Fibroblast of lung (primary cell): ENCODE data around the gene FHIT. TPM values are rescaled to one million over a fixed set of nuclear protein-coding genes. Genes with fewer than 3 reads are reported as not detected.

ENCODE experiments used
- DNase-seq, 2 donors: peaks; one replicate each; pipeline versions ENCODE4 v3.0.0 to v3.0.0-alpha.2; 2010; ENCODE audit warnings: low read depth in 2 of 2
- H2AFZ ChIP-seq: 2 replicates; pipeline ENCODE4 v1.5.1; 2012; ENCODE audit warnings: low read length, control low read depth, inconsistent platforms
- H3K27ac ChIP-seq: 2 replicates; pipeline ENCODE4 v1.5.1; 2011; ENCODE audit warnings: low read length, control low read depth; ENCODE audit not compliant: insufficient read depth
- H3K27me3 ChIP-seq: 2 replicates; pipeline ENCODE4 v1.5.1; 2011; ENCODE audit warnings: mild to moderate bottlenecking, low read length; ENCODE audit not compliant: control insufficient read depth, insufficient read depth
- H3K36me3 ChIP-seq: 2 replicates; pipeline ENCODE4 v1.5.1; 2011; ENCODE audit warnings: low read length; ENCODE audit not compliant: control insufficient read depth, insufficient read depth
- H3K4me1 ChIP-seq: 2 replicates; pipeline ENCODE4 v1.5.1; 2011; ENCODE audit warnings: low read length; ENCODE audit not compliant: control insufficient read depth, insufficient read depth; ENCODE audit errors: extremely low read depth
- H3K4me2 ChIP-seq: 2 replicates; pipeline ENCODE4 v1.5.1; 2011; ENCODE audit warnings: low read length, control low read depth; ENCODE audit not compliant: insufficient read depth; ENCODE audit errors: extremely low read depth
- H3K4me3 ChIP-seq, 4 experiments: fragments of 200-600 bp in 1 of 4; sonication (generic) in 1 of 4; replicated peaks in 1 of 4; 2 replicates each; pipeline ENCODE4 v1.5.1; 2011 to 2016; ENCODE audit warnings: low read length in 4 of 4, low read depth in 3 of 4, mild to moderate bottlenecking in 3 of 4, control low read depth in 2 of 4, inconsistent platforms in 1 of 4, mixed read lengths in 1 of 4; ENCODE audit not compliant: insufficient read depth in 1 of 4; ENCODE audit errors: control extremely low read depth in 1 of 4
- H3K79me2 ChIP-seq: 2 replicates; pipeline ENCODE4 v1.5.1; 2012; ENCODE audit warnings: mild to moderate bottlenecking, low read length, inconsistent platforms; ENCODE audit not compliant: control insufficient read depth, insufficient read depth
- H3K9ac ChIP-seq: 2 replicates; pipeline ENCODE4 v1.5.1; 2011; ENCODE audit warnings: mild to moderate bottlenecking, low read length, control low read depth; ENCODE audit not compliant: insufficient read depth
- H3K9me3 ChIP-seq: 2 replicates; pipeline ENCODE4 v1.5.1; 2012; ENCODE audit warnings: low read depth, low read length; ENCODE audit not compliant: control insufficient read depth, insufficient read depth
- H4K20me1 ChIP-seq: 2 replicates; pipeline ENCODE4 v1.5.1; 2011; ENCODE audit warnings: low read length; ENCODE audit not compliant: control insufficient read depth, insufficient read depth; ENCODE audit errors: extremely low read depth
- EZH2 ChIP-seq: IDR thresholded peaks from 2 replicates; pipeline ENCODE4 v1.5.1; 2012; ENCODE audit warnings: low read length, control low read depth, mild to moderate bottlenecking; ENCODE audit errors: missing control alignments
- polyA plus RNA-seq, 2 donors: library from polyadenylated mRNA; depleted of rRNA in 1 of 2; stranded (reverse) in 1 of 2; unstranded in 1 of 2; fragments of >200 nt; gene quantifications; 2 replicates each; pipeline ENCODE4 v1.2.1, GENCODE V29; 2011 to 2012; ENCODE audit warnings: missing spikeins in 1 of 2
- total RNA-seq: library from RNA; depleted of rRNA; stranded (reverse); fragments of >200 nt; gene quantifications from 2 replicates; pipeline ENCODE4 v1.2.1, GENCODE V29; 2014
- TF ChIP-seq, protein P1 (sequence below), 2 donors: IDR thresholded peaks in 1 of 2; conservative IDR thresholded peaks in 1 of 2; 1 replicate in 1 of 2; 2 replicates in 1 of 2; pipeline ENCODE4 v1.5.1; 2011 to 2012; ENCODE audit warnings: low read length in 2 of 2, control low read depth in 1 of 2, inconsistent platforms in 1 of 2, low read depth in 1 of 2, mild to moderate bottlenecking in 1 of 2

Gene FHIT
- total and polyA plus RNA-seq, 2 donors (not counting 1 experiment from before 2014, with no cell fraction given): 0.79 to 2.1 TPM

GRCh38 chr3:60269377-60269776, 981.9 kb downstream of the FHIT start:
- Histone ChIP-seq H3K79me2 (no peaks in the 10 kb centered on the region), H3K4me1 (no peaks in the 10 kb centered on the region), H3K9ac (no peak overlapping the region), H4K20me1 (no peaks in the 10 kb centered on the region), H3K36me3 (no peaks in the 10 kb centered on the region), H2AFZ (no peak overlapping the region), H3K27ac (no peak overlapping the region), H3K27me3 (no peaks in the 10 kb centered on the region), H3K9me3 (no peaks in the 10 kb centered on the region), H3K4me2 (no peak overlapping the region), H3K4me3 (no peak overlapping the region)
- DNase-seq: peak in 1 of 2 donors; percentile 70
- TF ChIP-seq, protein P1, sequence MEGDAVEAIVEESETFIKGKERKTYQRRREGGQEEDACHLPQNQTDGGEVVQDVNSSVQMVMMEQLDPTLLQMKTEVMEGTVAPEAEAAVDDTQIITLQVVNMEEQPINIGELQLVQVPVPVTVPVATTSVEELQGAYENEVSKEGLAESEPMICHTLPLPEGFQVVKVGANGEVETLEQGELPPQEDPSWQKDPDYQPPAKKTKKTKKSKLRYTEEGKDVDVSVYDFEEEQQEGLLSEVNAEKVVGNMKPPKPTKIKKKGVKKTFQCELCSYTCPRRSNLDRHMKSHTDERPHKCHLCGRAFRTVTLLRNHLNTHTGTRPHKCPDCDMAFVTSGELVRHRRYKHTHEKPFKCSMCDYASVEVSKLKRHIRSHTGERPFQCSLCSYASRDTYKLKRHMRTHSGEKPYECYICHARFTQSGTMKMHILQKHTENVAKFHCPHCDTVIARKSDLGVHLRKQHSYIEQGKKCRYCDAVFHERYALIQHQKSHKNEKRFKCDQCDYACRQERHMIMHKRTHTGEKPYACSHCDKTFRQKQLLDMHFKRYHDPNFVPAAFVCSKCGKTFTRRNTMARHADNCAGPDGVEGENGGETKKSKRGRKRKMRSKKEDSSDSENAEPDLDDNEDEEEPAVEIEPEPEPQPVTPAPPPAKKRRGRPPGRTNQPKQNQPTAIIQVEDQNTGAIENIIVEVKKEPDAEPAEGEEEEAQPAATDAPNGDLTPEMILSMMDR (conservative IDR thresholded peaks at IDR 0.05 in 1 of 2, IDR thresholded peaks at IDR 0.05 in 1 of 2; ENCODE audit: low read depth in 1 of 2, low read length in 2 of 2): no peak
- no peak for TF ChIP-seq EZH2

DNA sequence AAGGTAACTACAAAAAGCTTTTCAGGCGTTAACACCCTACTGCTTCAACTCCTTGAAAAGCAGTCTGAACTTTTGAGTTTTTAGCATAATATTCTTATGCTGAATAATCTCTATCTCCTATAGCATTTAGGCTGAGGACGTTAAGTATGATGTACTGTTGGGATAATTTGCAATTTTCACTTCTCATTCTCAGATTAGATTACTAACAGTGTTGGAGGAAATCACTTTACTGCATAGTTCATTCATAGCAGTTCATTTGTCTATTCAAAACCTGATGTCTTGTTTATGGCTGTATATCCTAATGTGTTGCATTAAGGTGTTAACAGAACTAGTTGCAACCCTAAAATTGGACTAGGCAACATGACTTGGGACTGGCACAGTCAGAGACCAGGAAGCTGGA, 983.1 kb downstream of the FHIT start:
- Histone ChIP-seq H3K27ac (no peak overlapping the region), H3K9ac (no peak overlapping the region), H3K4me3 (no peak overlapping the region), H3K9me3 (no peaks in the 10 kb centered on the region), H4K20me1 (no peaks in the 10 kb centered on the region), H3K27me3 (no peaks in the 10 kb centered on the region), H2AFZ (no peak overlapping the region), H3K4me1 (no peaks in the 10 kb centered on the region), H3K36me3 (no peaks in the 10 kb centered on the region), H3K79me2 (no peaks in the 10 kb centered on the region), H3K4me2 (no peak overlapping the region)
- DNase-seq: no peak
- TF ChIP-seq, protein P1 (conservative IDR thresholded peaks at IDR 0.05 in 1 of 2, IDR thresholded peaks at IDR 0.05 in 1 of 2; ENCODE audit: low read depth in 1 of 2, low read length in 2 of 2): no peak
- TF ChIP-seq EZH2: no peak

GRCh38 chr3:60266444-60266843, 984.8 kb downstream of the FHIT start:
- no peak overlapping the region for H3K4me2 ChIP-seq
- no peak overlapping the region for H3K4me3 ChIP-seq
- no peaks in the 10 kb centered on the region for H3K36me3 ChIP-seq
- H3K9me3 ChIP-seq: no peaks in the 10 kb centered on the region
- TF ChIP-seq, protein P1 (conservative IDR thresholded peaks at IDR 0.05 in 1 of 2, IDR thresholded peaks at IDR 0.05 in 1 of 2; ENCODE audit: low read depth in 1 of 2, low read length in 2 of 2): no peak
- TF ChIP-seq EZH2: no peak
- H3K4me1 ChIP-seq: no peaks in the 10 kb centered on the region
- no peak overlapping the region for H3K27ac ChIP-seq
- no peak overlapping the region for H3K9ac ChIP-seq
- H3K79me2 ChIP-seq: no peaks in the 10 kb centered on the region
- no peaks in the 10 kb centered on the region for H3K27me3 ChIP-seq
- H2AFZ ChIP-seq: no peak overlapping the region
- no peaks in the 10 kb centered on the region for H4K20me1 ChIP-seq
- DNase-seq: no peak
